Endothelial cell of umbilical vein (primary cell): ENCODE data around the gene HTT. TPM values are rescaled to one million over a fixed set of nuclear protein-coding genes. Genes with fewer than 3 reads are reported as not detected.

Experiments used
- BruUV-seq: library from RNA; stranded (reverse); fragments of 400-500 nt; replicated peaks from 2 replicates; lab custom pipeline; 2021; lab: Mats Ljungman, UMichigan
- CTCF ChIA-PET: fragments of 300-600, 350-600 bp; sonication (Branson Sonifier 250); formaldehyde crosslinking; loops from one replicate; lab custom pipeline; 2021; ENCODE audit warnings: antibody characterized with exemption, inconsistent platforms; lab: Charles Lee
- POLR2A ChIA-PET: fragments of 300-600, 350-600 bp; sonication (Branson Sonifier 250); formaldehyde crosslinking; loops from one replicate; lab custom pipeline; 2021; ENCODE audit warnings: antibody characterized with exemption, inconsistent platforms; lab: Charles Lee
- DNase-seq: peaks from one replicate; pipeline ENCODE4 v3.0.0-alpha.2; 2011; ENCODE audit warnings: low read depth, low spot score
- FAIRE-seq: peaks from 2 replicates; lab custom pipeline; 2011; peaks lifted over from hg19 to GRCh38; lab: Jason Lieb, UNC
- H2AFZ ChIP-seq: 2 replicates; pipeline ENCODE4 v1.6.0; 2012; ENCODE audit warnings: low read depth, low read length, control low read depth, inconsistent platforms
- H3K27ac ChIP-seq: 2 replicates; pipeline ENCODE4 v1.5.1; 2011; ENCODE audit warnings: low read depth, mild to moderate bottlenecking, control low read depth, low read length, moderate library complexity; ENCODE audit not compliant: insufficient read depth
- H3K27me3 ChIP-seq, 2 experiments: 2 replicates each; pipeline versions ENCODE4 v1.6.0 to v1.6.1; 2011; ENCODE audit warnings: low read length in 2 of 2, mixed read lengths in 1 of 2; ENCODE audit not compliant: control insufficient read depth in 2 of 2, insufficient read depth in 2 of 2
- H3K36me3 ChIP-seq, 2 experiments: 2 replicates in 1 of 2; 3 replicates in 1 of 2; pipeline ENCODE4 v1.5.1; 2011; ENCODE audit warnings: low read length in 2 of 2, mild to moderate bottlenecking in 1 of 2, moderate library complexity in 1 of 2; ENCODE audit not compliant: control insufficient read depth in 2 of 2, insufficient read depth in 2 of 2; ENCODE audit errors: extremely low read depth in 1 of 2
- H3K4me1 ChIP-seq: 3 replicates; pipeline ENCODE4 v1.5.1; 2011; ENCODE audit warnings: mild to moderate bottlenecking, low read length; ENCODE audit not compliant: control insufficient read depth, insufficient read depth; ENCODE audit errors: extremely low read depth
- H3K4me2 ChIP-seq: 2 replicates; pipeline ENCODE4 v1.6.1; 2011; ENCODE audit warnings: low read length, control low read depth, mixed read lengths; ENCODE audit not compliant: insufficient read depth
- H3K4me3 ChIP-seq, 3 experiments: fragments of 200-600 bp in 1 of 3; sonication (generic), shearing (Covaris generic) in 1 of 3; replicated peaks in 1 of 3; 2 replicates each; pipeline ENCODE4 v1.5.1; 2011 to 2016; ENCODE audit warnings: control low read depth in 3 of 3, low read length in 3 of 3, mild to moderate bottlenecking in 2 of 3, inconsistent platforms in 1 of 3, low read depth in 1 of 3, moderate library complexity in 1 of 3; ENCODE audit not compliant: insufficient read depth in 1 of 3
- H3K79me2 ChIP-seq: 2 replicates; pipeline ENCODE4 v1.6.0; 2012; ENCODE audit warnings: low read length, inconsistent platforms; ENCODE audit not compliant: control insufficient read depth, insufficient read depth
- H3K9ac ChIP-seq: replicated peaks from 2 replicates; pipeline ENCODE3; 2011; ENCODE audit warnings: low read length, control low read depth; ENCODE audit not compliant: insufficient read depth; ENCODE audit errors: extremely low read depth
- H3K9me1 ChIP-seq: replicated peaks from 3 replicates; pipeline ENCODE4 v1.6.0; 2011; ENCODE audit warnings: mild to moderate bottlenecking, low read length; ENCODE audit not compliant: control insufficient read depth, insufficient read depth; ENCODE audit errors: extremely low read depth
- H3K9me3 ChIP-seq: replicated peaks from 2 replicates; pipeline ENCODE4 v1.5.1; 2012; ENCODE audit warnings: low read length, inconsistent platforms; ENCODE audit not compliant: control insufficient read depth, insufficient read depth
- H4K20me1 ChIP-seq: replicated peaks from 2 replicates; pipeline ENCODE3; 2011; ENCODE audit warnings: mild to moderate bottlenecking, low read length; ENCODE audit not compliant: control insufficient read depth, insufficient read depth; ENCODE audit errors: extremely low read depth
- CTCF ChIP-seq, 2 donors: IDR thresholded peaks; 1 replicate in 1 of 2; 2 replicates in 1 of 2; pipeline ENCODE4 v1.5.1; 2011; ENCODE audit warnings: low read length in 2 of 2, mild to moderate bottlenecking in 2 of 2, moderate library complexity in 2 of 2, control low read depth in 1 of 2, inconsistent platforms in 1 of 2, low read depth in 1 of 2; ENCODE audit not compliant: insufficient read depth in 1 of 2; ENCODE audit errors: extremely low read depth in 1 of 2
- EZH2 ChIP-seq: IDR thresholded peaks from 2 replicates; pipeline ENCODE4 v1.6.1; 2012; ENCODE audit warnings: borderline replicate concordance, low read depth, mild to moderate bottlenecking, moderate library complexity, low read length, inconsistent platforms; ENCODE audit not compliant: severe bottlenecking
- FOS ChIP-seq: IDR thresholded peaks from 2 replicates; pipeline ENCODE4 v1.6.1; 2011; ENCODE audit warnings: mild to moderate bottlenecking, low read length, moderate library complexity, borderline replicate concordance; ENCODE audit not compliant: insufficient read depth
- GATA2 ChIP-seq: IDR thresholded peaks from 2 replicates; pipeline ENCODE4 v1.7.0; 2011; ENCODE audit warnings: low read depth, mild to moderate bottlenecking, moderate library complexity, mixed read lengths, low read length; ENCODE audit not compliant: insufficient read length, insufficient read depth
- JUN ChIP-seq: IDR thresholded peaks from 2 replicates; pipeline ENCODE4 v1.6.1; 2011; ENCODE audit warnings: borderline replicate concordance, low read depth; ENCODE audit not compliant: insufficient read length, insufficient read depth
- MAX ChIP-seq: IDR thresholded peaks from 2 replicates; pipeline ENCODE4 v1.6.1; 2011; ENCODE audit not compliant: insufficient read depth, insufficient read length
- MYC ChIP-seq: IDR thresholded peaks from one replicate; pipeline ENCODE4 v1.6.1; 2011; ENCODE audit warnings: mild to moderate bottlenecking, low read depth, low read length
- POLR2A ChIP-seq: IDR thresholded peaks from 2 replicates; pipeline ENCODE4 v1.6.1; 2012; ENCODE audit warnings: low read depth, mild to moderate bottlenecking, control low read depth, low read length
- POLR2AphosphoS5 ChIP-seq: IDR thresholded peaks from 2 replicates; pipeline ENCODE4 v1.6.1; 2012; ENCODE audit warnings: low read depth, mild to moderate bottlenecking, control low read depth, low read length, moderate library complexity; ENCODE audit not compliant: insufficient read depth
- dilution Hi-C: fragments of 300-500 bp; cut with MboI; formaldehyde crosslinking; loops from one replicate; pipeline ENCODE4 v1.15.0; 2019; ENCODE audit warnings: low sequenced_read_pairs; ENCODE audit not compliant: extremely low pct_ligation_motif_present
- intact Hi-C: fragments of 100-400 bp; cut with micrococcal nuclease; formaldehyde crosslinking; loops from one replicate; pipeline ENCODE4 v1.10.0; 2022
- polyA plus RNA-seq, 4 experiments: library from polyadenylated mRNA; depleted of rRNA in 3 of 4; stranded (reverse) in 3 of 4; unstranded in 1 of 4; fragments of >200 nt; gene quantifications; 2 replicates each; pipeline versions ENCODE4 v1.2.1 to v1.2.3, GENCODE V29; 2011 to 2012; ENCODE audit warnings: missing spikeins in 1 of 4
- total RNA-seq: library from RNA; stranded (reverse); gene quantifications from 2 replicates; pipeline ENCODE4 v1.2.3, GENCODE V29; 2021

The HTT gene
- total and polyA plus RNA-seq, 2 donors (not counting 3 experiments of a cell fraction or from before 2014, with no cell fraction given): 15.7 to 61.2 TPM

- Histone ChIP-seq H3K9ac (no peak overlapping the region), H3K4me1 (peaks cover 26% of the 10 kb centered on the region), H4K20me1 (no peaks in the 10 kb centered on the region), H3K4me2 (no peak overlapping the region), H3K27ac (no peak overlapping the region), H3K4me3 (no peak overlapping the region), H3K9me1 (no peaks in the 10 kb centered on the region), H3K9me3 (no peaks in the 10 kb centered on the region), H3K27me3 (no peaks in the 10 kb centered on the region), H3K79me2 (peaks cover 2% of the 10 kb centered on the region), H3K36me3 (peaks cover 10 to 18% of the 10 kb centered on the region in 2 experiments), H2AFZ (no peak overlapping the region)
- BruUV-seq: no TSS peak
- ChIA-PET CTCF (no interaction called here), POLR2A (no interaction called here)
- intact Hi-C loops (no loop called here), dilution Hi-C loops (no loop called here)
- no peak for TF ChIP-seq GATA2
- TF ChIP-seq MAX: no peak
- TF ChIP-seq MYC: no peak
- TF ChIP-seq CTCF (IDR thresholded peaks at IDR 0.05; ENCODE audit: extremely low read depth in 1 of 2, insufficient read depth in 1 of 2, low read depth in 1 of 2, low read length in 2 of 2): no peak
- TF ChIP-seq JUN: no peak
- TF ChIP-seq POLR2A: no peak
- no peak for TF ChIP-seq POLR2AphosphoS5
- TF ChIP-seq FOS: no peak
- no peak for TF ChIP-seq EZH2
- DNase-seq (no peak), FAIRE-seq (no peak)
Measured at GRCh38 chr4:3118312-3118711, 43.8 kb downstream of the HTT start.
